Measurements from ENCODE around the gene IL17RC.

The IL17RC gene

GRCh38 chr3:9947025-9947995, 30.4 kb downstream of the IL17RC start:
- DNase-seq: no peak

- DNase-seq: no peak
Observed at GRCh38 chr3:9948586-9948985, 31.7 kb downstream of the IL17RC start.

- no peak for DNase-seq
Observed at GRCh38 chr3:9949115-9949514, 32.2 kb downstream of the IL17RC start.

- DNase-seq: no peak
Observed at GRCh38 chr3:9949626-9950025, 32.7 kb downstream of the IL17RC start.

- no peak for DNase-seq
Observed at GRCh38 chr3:9951126-9951525, 34.2 kb downstream of the IL17RC start.

- no peak for DNase-seq
Observed at GRCh38 chr3:9951598-9951961, 34.7 kb downstream of the IL17RC start.

- peak; percentile 71 for DNase-seq
Observed at GRCh38 chr3:9951962-9952805, 35.3 kb downstream of the IL17RC start, which contains the start of gene PRRT3. TSS of gene PRRT3 (minus strand) at chr3:9952408. CDS start at chr3:9950115, 2,293 bp downstream.

GRCh38 chr3:9955067-9955502, 38.2 kb downstream of the IL17RC start:
- DNase-seq: no peak

GRCh38 chr3:9955611-9956352, 38.9 kb downstream of the IL17RC start:
- DNase-seq: no peak

GRCh38 chr3:9957214-9957613, 40.3 kb downstream of the IL17RC start:
- DNase-seq: no peak

GRCh38 chr3:9965200-9965875, 48.4 kb downstream of the IL17RC start:
- no peak for DNase-seq

- DNase-seq: no peak
Observed at GRCh38 chr3:9966841-9967240, 49.9 kb downstream of the IL17RC start.

- no peak for DNase-seq
Observed at GRCh38 chr3:9969632-9970019, 52.7 kb downstream of the IL17RC start.

- no peak for DNase-seq
Observed at GRCh38 chr3:9970020-9970652, 53.2 kb downstream of the IL17RC start.

- no peak for DNase-seq
Observed at GRCh38 chr3:9976721-9977709, 60.1 kb downstream of the IL17RC start.

- DNase-seq: no peak
Observed at GRCh38 chr3:9978710-9979305, 61.9 kb downstream of the IL17RC start.

GRCh38 chr3:9980251-9980650, 63.4 kb downstream of the IL17RC start:
- DNase-seq: no peak

Measured in activated naive CD4-positive, alpha-beta T cell treated with anti-CD3 and anti-CD28 coated beads, Interleukin-2, amount 50 U/mL, for 16 hours (primary cell).